AG04449 (cell line): ENCODE results near the gene COG5.

ENCODE experiments used
- CTCF ChIA-PET: fragments of 350-600 bp; formaldehyde crosslinking; extraction: SDS; loops from one replicate; lab custom pipeline; 2021; ENCODE audit warnings: antibody characterized with exemption; lab: Yijun Ruan, JAX
- POLR2A ChIA-PET: fragments of 400-600, 350-600 bp; formaldehyde crosslinking; extraction: SDS; loops from one replicate; lab custom pipeline; 2020; ENCODE audit warnings: antibody characterized with exemption, inconsistent platforms; lab: Yijun Ruan, JAX
- DNase-seq: peaks from one replicate; pipeline ENCODE4 v3.0.0-alpha.2; 2010; ENCODE audit warnings: low read depth, low spot score
- H3K4me3 ChIP-seq: 2 replicates; pipeline ENCODE4 v1.5.1; 2011; ENCODE audit warnings: low read depth, mild to moderate bottlenecking, control low read depth, low read length
- TF ChIP-seq, protein P1 (sequence below): IDR thresholded peaks from one replicate; pipeline ENCODE4 v1.5.1; 2011; ENCODE audit warnings: mild to moderate bottlenecking, moderate library complexity, low read length, control low read depth, inconsistent platforms; ENCODE audit not compliant: insufficient read depth; ENCODE audit errors: missing control alignments

COG5 gene

DNA sequence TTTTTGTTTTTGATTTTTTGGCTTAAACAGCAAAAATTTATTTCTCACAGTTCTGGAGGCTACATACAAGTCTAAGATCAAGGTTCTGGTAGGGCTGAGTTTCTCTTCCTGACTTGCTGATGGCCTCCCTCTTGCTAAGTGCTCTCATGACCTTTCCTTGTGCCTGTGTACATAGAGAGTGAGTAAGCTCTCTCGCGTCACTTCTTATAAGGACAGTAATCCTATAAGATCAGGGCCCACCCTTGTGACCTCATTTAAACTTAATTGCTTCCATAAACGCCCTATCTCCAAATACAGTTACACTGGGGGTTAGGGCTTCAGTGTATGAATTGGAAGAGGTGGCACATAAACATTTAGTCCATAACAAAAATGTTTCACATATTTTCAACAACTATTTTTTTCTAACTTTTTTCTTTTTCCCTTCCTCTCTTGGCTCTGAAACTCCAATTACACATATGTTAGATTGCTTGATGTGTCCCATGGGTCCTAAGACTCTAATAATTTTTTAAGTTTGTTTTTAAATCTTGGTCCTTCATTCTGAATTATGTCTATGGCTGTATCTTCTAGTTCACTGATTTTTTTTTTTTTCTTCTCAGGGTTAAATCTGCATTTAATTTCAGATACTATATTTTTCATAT lies 245.1 kb downstream of the COG5 start:
- TF ChIP-seq, protein P1, sequence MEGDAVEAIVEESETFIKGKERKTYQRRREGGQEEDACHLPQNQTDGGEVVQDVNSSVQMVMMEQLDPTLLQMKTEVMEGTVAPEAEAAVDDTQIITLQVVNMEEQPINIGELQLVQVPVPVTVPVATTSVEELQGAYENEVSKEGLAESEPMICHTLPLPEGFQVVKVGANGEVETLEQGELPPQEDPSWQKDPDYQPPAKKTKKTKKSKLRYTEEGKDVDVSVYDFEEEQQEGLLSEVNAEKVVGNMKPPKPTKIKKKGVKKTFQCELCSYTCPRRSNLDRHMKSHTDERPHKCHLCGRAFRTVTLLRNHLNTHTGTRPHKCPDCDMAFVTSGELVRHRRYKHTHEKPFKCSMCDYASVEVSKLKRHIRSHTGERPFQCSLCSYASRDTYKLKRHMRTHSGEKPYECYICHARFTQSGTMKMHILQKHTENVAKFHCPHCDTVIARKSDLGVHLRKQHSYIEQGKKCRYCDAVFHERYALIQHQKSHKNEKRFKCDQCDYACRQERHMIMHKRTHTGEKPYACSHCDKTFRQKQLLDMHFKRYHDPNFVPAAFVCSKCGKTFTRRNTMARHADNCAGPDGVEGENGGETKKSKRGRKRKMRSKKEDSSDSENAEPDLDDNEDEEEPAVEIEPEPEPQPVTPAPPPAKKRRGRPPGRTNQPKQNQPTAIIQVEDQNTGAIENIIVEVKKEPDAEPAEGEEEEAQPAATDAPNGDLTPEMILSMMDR, result no peak
- DNase-seq, result no peak
- CTCF ChIA-PET, result no interaction called here
- POLR2A ChIA-PET, result no interaction called here
- no peak overlapping the region for H3K4me3 ChIP-seq

DNA sequence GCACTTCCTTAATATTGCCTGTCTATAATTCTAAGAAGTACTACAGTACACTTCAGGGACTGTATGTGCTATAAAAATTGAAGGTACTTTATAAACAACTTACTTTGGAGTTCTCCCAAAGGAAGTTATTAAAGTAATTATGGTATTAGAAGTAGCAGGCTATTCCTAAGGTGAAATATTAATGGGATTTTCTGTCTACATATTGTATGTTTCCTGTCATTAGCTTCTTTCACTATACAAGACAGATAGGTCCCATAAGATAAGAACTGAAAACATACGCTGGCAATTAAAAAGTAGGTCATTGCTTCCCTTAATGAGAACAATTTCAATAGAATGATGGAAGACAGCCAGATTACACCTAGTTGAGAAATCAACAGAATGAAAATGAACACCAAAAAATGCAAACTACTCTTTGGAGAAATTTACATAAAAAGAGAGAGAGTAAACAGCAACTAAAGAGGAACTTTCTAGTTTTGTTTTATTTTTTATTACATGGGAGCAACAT lies 248.0 kb downstream of the COG5 start:
- ChIA-PET CTCF (no interaction called here), POLR2A (no interaction called here)
- H3K4me3 ChIP-seq, result no peak overlapping the region
- no peak for DNase-seq
- TF ChIP-seq, protein P1, result no peak

GRCh38 chr7:107313355-107313754 lies 250.4 kb downstream of the COG5 start:
- CTCF ChIA-PET, result interaction anchor here (0.6 kb wide), 1 partner anchor 251 kb away, joined by 3 read pairs; no protein-coding TSS in a partner anchor

DNA sequence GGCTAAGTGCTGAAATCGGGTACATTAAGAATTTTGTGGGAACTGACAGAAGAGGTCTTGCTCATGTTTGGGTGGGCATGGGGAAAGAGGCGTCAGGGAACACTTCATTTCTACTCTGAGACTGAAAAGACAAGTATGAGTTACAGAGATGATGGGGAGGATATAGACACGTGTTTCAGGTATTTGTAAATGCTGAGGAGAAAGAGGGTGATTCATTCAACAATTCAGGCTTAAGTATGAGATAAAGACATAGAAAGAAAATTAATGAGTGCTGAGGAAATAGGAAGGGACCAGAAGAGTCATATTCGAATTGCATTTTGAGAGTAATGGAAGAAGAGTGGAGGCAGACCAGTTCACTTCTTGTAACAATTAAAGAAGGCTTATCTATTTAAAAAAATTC lies 251.3 kb downstream of the COG5 start:
- CTCF ChIA-PET, result interaction anchor here (0.6 kb wide), 1 partner anchor 250 kb away, joined by 3 read pairs; no protein-coding TSS in a partner anchor
- POLR2A ChIA-PET, result no interaction called here
- DNase-seq, result no peak
- TF ChIP-seq, protein P1, result no peak
- H3K4me3 ChIP-seq, result no peak overlapping the region

More at GRCh38 chr7:107313355-107313754, 250.4 kb downstream of the COG5 start:
- TF ChIP-seq, protein P1, result no peak
- POLR2A ChIA-PET, result no interaction called here
- no peak overlapping the region for H3K4me3 ChIP-seq
- DNase-seq, result no peak

DNA sequence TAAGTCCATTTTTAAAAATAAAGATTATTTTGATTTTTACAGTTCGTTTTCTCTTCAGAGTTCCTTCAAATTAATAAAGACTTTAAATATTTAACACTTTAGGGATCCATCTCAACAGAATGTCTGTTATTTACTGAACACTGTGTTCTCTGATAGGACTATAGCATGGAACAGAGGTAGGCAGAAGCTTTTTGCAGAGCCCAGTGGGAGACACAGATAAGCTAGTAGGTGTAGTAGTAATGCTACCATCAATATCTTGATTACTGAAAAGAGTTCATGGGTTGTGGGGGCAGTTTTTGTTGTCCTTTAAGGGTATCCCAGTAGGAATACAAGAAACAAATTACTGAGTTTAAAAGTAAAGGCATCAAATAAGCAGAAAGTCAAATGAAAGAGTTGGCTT lies 254.4 kb downstream of the COG5 start:
- ChIA-PET CTCF (no interaction called here), POLR2A (no interaction called here)
- no peak for DNase-seq
- no peak overlapping the region for H3K4me3 ChIP-seq
- TF ChIP-seq, protein P1, result no peak

GRCh38 chr7:107304636-107305035 lies 259.1 kb downstream of the COG5 start:
- TF ChIP-seq, protein P1, result no peak
- ChIA-PET CTCF (no interaction called here), POLR2A (no interaction called here)
- DNase-seq, result no peak
- H3K4me3 ChIP-seq, result no peak overlapping the region
